PC-3 (cell line): Measurements from ENCODE around the gene VPS33A.

ENCODE experiments used
- EZH2phosphoT487 ChIP-seq: fragments of 300-600 bp; sonication (generic); IDR thresholded peaks from 2 replicates; pipeline ENCODE4 v1.6.1; 2018; ENCODE audit warnings: mild to moderate bottlenecking, antibody characterized with exemption, low read length, borderline replicate concordance
- TF ChIP-seq, protein P1 (sequence below): fragments of 300-600 bp; sonication (generic); conservative IDR thresholded peaks from 2 replicates; pipeline ENCODE4 v1.5.1; 2017; ENCODE audit warnings: antibody characterized with exemption, low read depth, mild to moderate bottlenecking, low read length

DNA sequence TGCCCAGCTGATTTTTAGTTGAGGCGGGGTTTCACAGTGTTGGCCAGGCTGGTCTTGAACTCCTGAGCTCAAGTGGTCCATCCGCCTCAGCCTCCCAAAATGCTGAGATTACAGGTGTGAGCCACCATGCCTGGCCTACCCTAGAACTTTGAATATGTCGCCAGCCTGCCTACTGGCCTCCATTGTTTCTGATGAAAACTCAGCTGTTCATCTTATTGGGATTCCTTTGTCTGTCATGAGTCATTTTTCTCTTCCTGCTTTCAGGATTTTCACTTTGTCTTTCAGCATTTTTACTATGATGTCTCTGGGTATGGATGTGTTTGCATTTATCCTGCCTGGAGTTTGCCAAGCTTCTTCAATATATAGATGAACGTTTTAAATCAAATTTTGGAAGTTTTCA is 70.9 kb downstream of the VPS33A start:
- TF ChIP-seq, protein P1, sequence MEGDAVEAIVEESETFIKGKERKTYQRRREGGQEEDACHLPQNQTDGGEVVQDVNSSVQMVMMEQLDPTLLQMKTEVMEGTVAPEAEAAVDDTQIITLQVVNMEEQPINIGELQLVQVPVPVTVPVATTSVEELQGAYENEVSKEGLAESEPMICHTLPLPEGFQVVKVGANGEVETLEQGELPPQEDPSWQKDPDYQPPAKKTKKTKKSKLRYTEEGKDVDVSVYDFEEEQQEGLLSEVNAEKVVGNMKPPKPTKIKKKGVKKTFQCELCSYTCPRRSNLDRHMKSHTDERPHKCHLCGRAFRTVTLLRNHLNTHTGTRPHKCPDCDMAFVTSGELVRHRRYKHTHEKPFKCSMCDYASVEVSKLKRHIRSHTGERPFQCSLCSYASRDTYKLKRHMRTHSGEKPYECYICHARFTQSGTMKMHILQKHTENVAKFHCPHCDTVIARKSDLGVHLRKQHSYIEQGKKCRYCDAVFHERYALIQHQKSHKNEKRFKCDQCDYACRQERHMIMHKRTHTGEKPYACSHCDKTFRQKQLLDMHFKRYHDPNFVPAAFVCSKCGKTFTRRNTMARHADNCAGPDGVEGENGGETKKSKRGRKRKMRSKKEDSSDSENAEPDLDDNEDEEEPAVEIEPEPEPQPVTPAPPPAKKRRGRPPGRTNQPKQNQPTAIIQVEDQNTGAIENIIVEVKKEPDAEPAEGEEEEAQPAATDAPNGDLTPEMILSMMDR: no peak
- TF ChIP-seq EZH2phosphoT487: no peak
